Mesenteric fat pad (tissue), 1 donor: ENCODE measurements around the gene IGHMBP2. TPM values are rescaled to one million over a fixed set of nuclear protein-coding genes. Genes with fewer than 3 reads are reported as not detected.

ENCODE experiments used
- DNase-seq: peaks from one replicate; pipeline ENCODE4 v3.0.0-alpha.2; 2020; ENCODE audit warnings: low spot score
- total RNA-seq: library from RNA; stranded (reverse); fragmentation: NEBNext Ultra II Directional; extraction: Animal tissue kit (Norgen Biotek cat#: 25700); gene quantifications from one replicate; pipeline ENCODE4 v1.2.1, GENCODE V29; 2021
- donor health status: DM: yes; HTN: yes; CAD: no.

Gene IGHMBP2
- total RNA-seq, 1 donor from 2014 or later = 16.7 TPM

- no peak for DNase-seq
Observed at GRCh38 chr11:68938816-68939582, 35.3 kb downstream of the IGHMBP2 start.

DNA sequence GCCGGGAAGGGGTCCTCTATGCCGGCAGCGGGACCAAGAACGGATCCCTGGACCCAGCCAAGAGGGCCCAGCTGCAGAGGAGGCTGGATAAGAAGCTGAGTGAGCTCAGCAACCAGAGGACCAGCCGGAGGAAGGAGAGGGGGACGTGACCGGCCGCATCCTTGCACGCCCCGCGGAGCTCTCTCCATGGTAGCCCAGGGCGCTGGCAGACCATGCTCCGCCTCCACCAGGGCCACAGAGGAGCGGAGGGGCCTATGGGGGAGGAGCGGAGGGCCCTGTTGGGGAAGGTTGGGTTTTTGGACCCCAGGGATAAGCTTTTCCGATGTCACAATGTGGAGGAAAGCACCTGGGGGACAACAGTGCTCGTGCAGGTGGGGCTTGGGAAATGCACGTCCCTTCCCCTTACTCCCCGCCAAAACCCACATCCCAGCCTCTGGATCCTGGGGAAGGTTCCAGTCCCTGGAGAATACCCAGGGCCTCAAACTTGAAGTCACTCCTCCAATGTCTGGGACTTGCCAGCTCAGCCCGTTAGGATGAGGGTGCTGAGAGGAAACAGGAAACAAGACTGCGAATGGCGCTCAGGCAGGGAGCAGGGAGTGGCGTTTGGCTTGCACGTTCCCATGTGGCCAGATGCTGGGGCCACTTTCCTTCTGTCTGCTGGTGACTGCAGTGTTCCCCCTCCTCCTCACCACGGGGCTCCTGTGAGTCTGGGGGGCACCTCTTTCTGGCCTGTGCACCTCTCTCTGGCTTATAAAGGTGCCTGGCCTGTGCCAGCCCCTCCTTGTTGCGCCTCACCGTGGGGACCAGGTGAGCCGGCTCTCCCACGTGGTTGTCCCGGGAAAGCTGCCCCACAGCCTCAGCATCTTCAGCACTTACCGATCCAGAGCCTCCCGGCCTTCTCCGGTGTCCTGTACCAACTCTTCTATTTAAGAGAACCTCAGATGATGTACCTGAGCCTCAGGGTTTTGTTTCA is 36.2 kb downstream of the IGHMBP2 start:
- no peak for DNase-seq

- no peak for DNase-seq
Observed at GRCh38 chr11:68940651-68941323, 37.1 kb downstream of the IGHMBP2 start.

DNA sequence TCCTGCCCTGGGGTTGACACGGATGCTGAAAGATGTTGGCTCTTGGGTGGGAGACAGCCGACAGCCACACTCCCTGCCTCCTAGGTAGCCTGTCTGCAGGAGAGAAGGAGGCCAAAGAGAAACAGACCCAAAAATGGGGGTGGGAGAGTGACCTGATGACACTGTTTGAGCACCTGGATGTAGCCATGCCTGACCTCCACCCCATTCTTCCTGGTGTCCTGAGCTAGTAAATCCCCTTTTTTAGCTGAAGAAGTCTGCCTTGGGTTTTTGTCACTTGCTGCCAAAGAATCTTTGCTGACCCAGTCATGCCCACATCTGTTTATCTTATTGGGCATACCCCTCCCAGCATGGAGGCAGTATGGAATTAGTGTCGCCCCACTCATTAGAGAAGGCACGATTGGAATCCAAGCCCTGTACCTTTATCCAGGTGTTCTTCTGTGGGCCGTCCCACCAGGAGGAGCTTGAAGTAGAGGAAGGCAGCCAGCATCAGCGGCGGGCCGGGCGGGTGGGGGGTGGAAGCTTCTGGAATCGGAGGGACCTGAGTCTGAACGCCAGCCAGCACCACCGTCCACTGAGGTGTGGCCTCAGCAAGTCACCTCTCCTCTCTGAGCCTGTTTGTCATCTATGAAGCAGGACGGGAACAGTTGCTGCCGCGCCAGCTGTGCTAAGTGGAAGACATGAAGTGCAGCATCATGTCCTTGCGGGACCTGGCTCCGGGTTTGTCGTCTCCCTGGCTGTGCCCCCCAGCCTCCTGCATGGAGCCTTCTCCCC is 37.8 kb downstream of the IGHMBP2 start:
- DNase-seq = no peak

GRCh38 chr11:68942095-68942620 is 38.5 kb downstream of the IGHMBP2 start:
- DNase-seq = no peak

- DNase-seq = no peak
Observed at GRCh38 chr11:68942751-68943271, 39.1 kb downstream of the IGHMBP2 start.

DNA sequence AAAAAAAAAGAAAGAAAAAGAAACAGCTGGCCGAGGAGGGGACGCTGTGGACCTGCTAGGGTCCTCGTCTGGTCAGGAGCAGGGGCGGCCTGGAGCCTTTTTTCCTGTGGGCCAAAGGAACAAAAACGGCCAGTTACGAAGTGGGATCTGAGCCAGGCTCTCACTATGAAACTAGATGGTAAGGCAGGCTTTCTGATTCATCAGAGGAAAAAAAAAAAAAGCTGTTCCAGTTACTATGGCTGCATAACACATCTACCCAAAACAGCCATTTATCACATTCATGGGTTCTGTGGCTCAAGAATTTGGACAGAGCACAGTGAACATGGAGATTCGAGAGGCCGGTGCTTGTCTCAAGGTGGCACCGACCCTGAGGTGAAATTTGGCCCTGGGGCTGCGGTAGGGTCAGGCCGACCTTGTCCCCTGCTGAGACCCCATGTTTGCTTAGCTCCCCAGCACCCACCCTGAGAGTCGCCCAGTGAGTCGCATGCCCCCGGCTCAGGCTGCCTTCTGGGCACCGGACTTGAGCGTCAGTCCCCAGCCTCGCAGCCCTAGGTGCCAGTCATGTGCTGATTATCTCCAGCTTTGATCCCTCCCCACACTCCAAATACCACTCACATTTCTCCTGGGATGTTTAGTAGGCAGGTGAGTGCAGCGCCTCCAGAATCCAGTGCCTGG is 42.9 kb downstream of the IGHMBP2 start:
- DNase-seq = no peak

DNA sequence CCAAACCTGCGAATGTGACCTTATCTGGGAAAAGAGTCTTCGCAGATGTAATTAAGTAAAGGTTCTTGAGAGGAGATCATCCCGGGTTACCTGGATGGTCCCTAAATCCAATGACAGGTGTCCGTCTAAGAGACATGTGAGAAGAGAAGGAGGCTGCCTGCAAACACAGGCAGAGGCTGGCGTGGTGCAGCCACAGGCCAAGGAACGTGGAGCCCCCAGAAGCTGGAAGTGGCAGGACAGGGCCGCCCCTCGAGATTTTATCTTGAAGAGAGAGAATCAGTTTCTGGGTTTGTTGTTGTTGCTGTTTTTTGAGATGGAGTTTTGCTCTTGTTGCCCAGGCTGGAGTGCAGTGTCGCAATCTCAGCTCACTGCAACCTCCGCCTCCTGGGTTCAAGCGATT is 43.5 kb downstream of the IGHMBP2 start:
- no peak for DNase-seq

- DNase-seq = no peak
Observed at GRCh38 chr11:68948496-68948895, 44.8 kb downstream of the IGHMBP2 start.

DNA sequence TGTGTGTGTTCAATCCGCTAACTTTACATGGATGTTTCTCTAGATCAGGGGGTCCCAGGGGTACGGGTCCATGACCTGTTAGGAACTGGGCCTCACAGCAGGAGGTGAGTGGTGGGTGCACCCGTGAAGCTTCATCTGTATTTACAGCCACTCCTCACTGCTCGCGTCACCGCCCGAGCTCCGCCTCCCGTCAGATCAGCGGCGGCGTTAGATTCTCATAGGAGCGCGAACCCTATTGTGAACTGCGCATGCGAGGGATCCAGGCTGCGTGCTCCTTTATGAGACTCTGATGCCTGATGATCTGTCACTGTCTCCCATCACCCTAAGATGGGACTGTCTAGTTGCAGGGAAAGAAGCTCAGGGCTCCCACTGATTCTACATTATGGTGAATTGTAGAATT is 45.2 kb downstream of the IGHMBP2 start:
- DNase-seq = no peak

GRCh38 chr11:68950270-68950669 is 46.6 kb downstream of the IGHMBP2 start:
- DNase-seq = no peak

DNA sequence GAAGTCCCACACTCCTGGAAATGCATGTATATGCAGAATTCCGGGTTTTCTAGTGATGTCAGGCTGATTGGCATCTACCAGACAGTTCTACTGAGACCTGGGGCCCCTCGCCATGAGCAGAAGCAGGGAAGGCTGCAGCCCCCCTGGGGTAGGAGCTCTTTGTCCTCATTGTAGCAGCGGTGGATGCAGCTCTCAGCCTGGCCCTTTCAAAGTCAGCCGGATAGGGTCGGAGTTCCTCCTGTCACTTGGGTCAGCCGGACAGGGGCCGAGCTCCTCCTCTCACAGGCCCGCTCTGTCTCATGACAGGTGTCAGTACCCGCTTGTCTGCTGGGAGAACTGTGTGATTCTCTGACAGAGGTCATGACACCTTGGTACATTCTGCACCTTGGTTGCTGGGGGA is 47.1 kb downstream of the IGHMBP2 start:
- DNase-seq = no peak

DNA sequence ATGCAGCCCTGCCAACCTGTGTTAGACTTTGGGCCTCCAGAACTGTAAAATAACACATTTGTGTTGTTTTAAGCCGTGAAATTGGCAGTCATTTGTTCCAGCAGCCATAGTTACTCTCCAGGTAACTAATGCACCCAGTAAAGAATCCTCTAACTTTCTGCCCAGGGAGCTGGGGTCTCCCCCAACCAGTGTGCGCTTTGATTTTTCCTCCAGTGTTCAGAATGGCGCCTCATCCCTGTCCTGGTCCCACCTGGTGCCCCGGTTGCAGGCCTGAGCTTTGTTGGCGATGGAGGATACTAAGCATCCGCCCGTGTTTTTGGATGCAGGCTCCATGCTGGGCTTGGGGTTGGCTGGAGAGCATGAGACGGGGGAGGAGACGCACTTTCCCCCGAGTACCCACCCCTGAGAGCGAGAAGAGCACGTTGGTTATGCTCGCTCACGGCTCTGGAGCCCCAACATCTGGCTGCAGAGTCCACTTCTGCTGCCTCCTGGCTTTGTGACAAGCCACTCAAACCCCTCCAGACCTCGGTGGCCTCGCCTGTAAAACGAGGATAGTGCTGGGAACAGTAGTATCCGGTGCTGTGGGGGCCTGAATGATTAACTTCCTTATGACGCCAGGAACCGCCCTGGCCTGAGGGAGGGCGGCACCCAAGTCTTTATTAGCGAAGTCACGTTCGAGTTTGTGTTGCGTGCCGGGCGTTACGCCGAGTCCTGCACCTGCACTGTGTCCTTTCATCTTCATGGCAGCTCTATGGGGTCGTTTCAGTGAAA is 51.3 kb downstream of the IGHMBP2 start:
- DNase-seq = no peak

GRCh38 chr11:68955607-68955958 is 51.9 kb downstream of the IGHMBP2 start:
- no peak for DNase-seq

GRCh38 chr11:68956142-68956541 is 52.5 kb downstream of the IGHMBP2 start:
- no peak for DNase-seq

DNA sequence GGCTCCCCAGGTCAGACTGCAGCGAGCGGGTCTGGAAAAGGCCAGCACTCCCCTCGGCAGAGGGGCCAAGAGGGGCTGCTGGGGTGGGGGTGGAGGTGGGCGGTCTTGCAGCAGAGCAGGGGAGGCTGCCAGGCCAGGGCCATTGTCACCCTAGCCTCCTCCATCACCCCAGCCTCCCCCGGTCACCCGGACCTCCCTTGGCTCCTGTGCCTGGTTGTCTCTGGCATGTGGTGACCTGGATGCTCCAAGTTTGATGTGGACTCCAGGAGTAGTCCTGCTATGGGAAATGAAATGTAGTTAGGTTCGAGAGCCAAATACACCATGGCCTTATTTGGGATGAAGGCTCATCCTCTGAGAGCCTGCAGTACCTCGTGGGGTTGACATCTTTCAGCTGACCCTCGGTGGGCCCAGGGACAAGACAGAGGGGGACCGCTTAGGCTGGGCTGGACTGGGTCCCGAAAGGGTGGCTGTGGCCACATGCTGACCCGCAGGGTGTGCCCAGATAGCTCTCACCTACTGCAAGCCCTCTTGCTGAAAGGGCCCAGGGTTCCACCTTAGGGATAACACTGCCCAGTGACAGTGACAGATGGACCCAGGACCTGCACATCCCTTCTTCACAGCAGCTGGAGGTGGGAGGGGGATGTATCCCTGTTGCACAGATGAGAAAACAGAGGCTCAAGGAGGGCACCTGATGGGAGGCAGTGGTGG is 53.0 kb downstream of the IGHMBP2 start:
- DNase-seq = no peak

DNA sequence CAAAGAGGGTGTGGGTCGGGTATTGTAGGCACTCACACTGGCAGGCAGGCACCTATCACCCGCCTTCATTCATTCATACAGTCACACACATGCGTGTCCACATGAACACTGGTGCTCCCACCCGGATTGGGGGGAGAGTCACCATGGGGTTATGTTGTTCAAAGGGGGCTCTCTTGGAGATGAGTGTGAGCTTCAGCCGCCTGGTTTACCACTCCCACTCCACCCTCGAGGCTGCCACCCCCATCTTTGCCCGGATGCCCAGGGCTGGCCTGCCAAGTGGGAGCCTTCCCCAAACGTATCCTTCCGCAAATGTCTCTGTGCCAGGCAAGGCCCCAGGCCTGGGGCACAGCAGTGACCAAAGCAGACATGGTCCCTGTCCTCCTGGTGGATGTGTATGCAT is 54.5 kb downstream of the IGHMBP2 start:
- DNase-seq = no peak

DNA sequence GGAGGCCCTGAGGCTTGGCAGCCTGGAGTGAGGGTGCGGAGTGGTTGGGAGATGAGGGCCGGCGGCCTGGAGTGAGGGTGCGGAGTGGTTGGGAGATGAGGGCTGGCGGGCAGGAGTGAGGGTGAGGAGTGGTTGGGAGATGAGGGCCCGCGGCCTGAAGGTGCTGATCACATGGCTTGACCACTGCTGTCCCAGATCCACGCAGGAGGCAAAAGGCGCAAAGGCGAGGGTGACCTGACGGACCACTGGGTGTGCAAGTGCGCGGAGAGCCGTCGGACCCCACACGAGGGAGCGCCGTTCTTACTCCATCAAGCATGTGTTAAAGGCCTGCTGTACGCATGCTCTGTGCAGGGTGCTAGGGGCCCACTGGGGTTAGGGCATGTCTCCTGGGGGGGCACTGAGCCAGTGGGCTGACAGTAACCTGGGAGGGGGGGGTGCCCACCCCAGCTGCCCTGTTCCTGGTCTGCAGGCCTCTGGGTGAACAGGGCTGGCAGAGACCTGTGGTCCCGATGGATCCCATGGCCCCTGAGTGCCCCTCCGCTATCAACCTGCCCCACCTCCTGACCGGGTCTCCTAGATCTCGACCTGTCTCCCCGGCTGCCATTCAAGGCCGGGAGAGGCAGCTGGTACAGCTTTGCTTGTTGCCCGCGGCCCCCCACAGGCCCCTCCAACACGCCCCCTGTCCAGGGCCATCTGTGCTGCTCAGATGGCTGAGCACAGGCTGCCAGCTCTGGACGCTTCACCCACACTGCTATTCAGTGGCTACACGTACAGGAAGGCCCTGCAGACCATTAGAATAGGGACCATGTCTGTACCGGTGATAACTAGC is 56.0 kb downstream of the IGHMBP2 start:
- DNase-seq = no peak
